ENCODE data around the gene EML4. TPM values are rescaled to one million over a fixed set of nuclear protein-coding genes. Genes with fewer than 3 reads are reported as not detected.
A peak's percentile ranks its signal among the peaks of the same experiment; 100 is the strongest.

Gene EML4
- total and polyA plus RNA-seq, 9 donors = 26.0 to 36.9 (median 29.0) TPM

DNA sequence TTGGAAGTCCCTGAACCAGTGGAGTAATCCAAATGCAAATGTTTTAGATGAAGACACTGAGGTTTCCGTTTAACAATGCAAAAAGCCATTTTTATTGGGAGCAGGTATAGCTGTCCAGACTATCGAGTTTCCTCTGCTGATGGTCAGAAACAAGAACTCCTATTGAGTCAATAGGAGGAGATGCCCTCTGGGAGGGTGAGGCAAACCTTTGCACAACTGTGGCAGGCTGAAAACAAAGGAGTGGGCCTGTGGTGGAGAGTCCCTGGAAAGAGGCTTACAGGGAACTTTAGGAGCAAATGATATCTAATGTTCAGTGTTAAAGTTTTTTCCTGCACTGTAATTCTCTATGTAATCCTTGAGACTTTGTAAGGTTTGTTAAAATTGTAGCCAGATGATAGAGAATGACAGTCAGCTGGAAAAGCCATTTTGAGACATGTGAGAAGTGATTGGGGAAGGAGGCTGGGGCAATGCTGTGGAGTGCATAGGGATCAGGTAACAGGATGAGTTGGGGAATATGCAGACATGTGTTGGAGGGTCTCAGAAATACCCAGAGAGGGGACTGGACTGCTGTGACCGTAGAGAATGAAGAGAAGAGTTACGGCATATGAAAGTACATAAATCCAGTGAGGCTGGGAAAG lies 15.1 kb upstream of the EML4 start:
- 29% methylated on average over 2 of the region's 4 CpGs for WGBS (ENCODE audit: insufficient coverage)
- Histone ChIP-seq H3K36me3 (ENCODE audit: control insufficient read depth, insufficient read depth, low read length) (no peaks in the 10 kb centered on the region), H3K4me1 (ENCODE audit: control insufficient read depth, insufficient read depth, low read length) (peaks cover 3% of the 10 kb centered on the region), H3K9me3 (replicated peaks; ENCODE audit: control insufficient read depth, low read depth, low read length) (no peaks in the 10 kb centered on the region), H3K4me3 (ENCODE audit: low read length) (no peak overlapping the region), H3K27ac (ENCODE audit: low read length) (no peak overlapping the region), H3K27me3 (ENCODE audit: control insufficient read depth, insufficient read depth, low read length) (no peaks in the 10 kb centered on the region)
- DNase-seq = no peak

DNA sequence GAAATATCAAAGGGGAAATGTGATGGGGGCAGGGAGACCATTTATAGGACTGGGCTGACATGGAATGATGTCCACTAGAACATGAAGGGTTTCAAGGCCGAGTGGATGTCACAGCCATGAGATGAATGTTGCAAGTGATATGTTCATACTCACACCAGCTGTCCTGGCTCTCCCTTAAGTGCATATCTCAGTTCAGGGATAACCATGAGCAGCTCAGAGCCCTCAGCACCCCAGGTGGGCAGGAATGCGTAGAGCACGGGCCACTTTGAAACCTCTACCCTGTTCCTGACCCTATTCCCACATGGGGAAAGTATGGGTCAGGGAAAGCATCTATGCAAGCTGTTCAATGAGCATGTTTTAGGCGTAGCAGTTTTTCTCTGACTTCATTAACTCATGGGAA lies 12.4 kb upstream of the EML4 start:
- no peaks in the 10 kb centered on the region for H3K36me3 ChIP-seq (ENCODE audit: control insufficient read depth, insufficient read depth, low read length)
- no CpG with 5 or more reads among the region's 4 CpGs for WGBS (ENCODE audit: insufficient coverage)
- peaks cover 3% of the 10 kb centered on the region for H3K4me1 ChIP-seq (ENCODE audit: control insufficient read depth, insufficient read depth, low read length)
- H3K27ac ChIP-seq (ENCODE audit: low read length) = no peak overlapping the region
- no peaks in the 10 kb centered on the region for H3K27me3 ChIP-seq (ENCODE audit: control insufficient read depth, insufficient read depth, low read length)
- no peaks in the 10 kb centered on the region for H3K9me3 ChIP-seq (replicated peaks; ENCODE audit: control insufficient read depth, low read depth, low read length)
- peak; percentile 32 for DNase-seq
- no peak overlapping the region for H3K4me3 ChIP-seq (ENCODE audit: low read length)

DNA sequence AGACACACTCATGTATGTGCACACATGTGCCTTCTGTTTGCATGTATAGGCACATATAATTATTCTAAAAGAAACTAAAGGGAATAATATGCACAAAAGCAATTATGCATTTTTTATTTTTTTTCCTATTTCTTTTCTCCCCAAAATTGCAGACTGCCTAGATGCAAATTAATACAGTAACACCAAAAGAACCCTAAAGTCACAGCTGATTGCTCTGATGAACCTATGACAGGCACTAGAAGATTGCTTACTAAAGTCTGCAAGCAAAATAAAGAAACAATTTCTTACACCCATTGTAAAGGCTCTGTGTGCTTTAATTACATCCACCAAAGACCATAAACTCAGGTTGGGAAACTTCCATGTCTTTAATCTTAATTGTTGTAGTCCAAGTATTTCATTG lies 7.7 kb upstream of the EML4 start:
- H3K27me3 ChIP-seq (ENCODE audit: control insufficient read depth, insufficient read depth, low read length) = peaks cover 2% of the 10 kb centered on the region
- H3K4me3 ChIP-seq (ENCODE audit: low read length) = no peak overlapping the region
- no peak for DNase-seq
- H3K27ac ChIP-seq (ENCODE audit: low read length) = no peak overlapping the region
- H3K9me3 ChIP-seq (replicated peaks; ENCODE audit: control insufficient read depth, low read depth, low read length) = no peaks in the 10 kb centered on the region
- H3K4me1 ChIP-seq (ENCODE audit: control insufficient read depth, insufficient read depth, low read length) = no peaks in the 10 kb centered on the region
- H3K36me3 ChIP-seq (ENCODE audit: control insufficient read depth, insufficient read depth, low read length) = no peaks in the 10 kb centered on the region

DNA sequence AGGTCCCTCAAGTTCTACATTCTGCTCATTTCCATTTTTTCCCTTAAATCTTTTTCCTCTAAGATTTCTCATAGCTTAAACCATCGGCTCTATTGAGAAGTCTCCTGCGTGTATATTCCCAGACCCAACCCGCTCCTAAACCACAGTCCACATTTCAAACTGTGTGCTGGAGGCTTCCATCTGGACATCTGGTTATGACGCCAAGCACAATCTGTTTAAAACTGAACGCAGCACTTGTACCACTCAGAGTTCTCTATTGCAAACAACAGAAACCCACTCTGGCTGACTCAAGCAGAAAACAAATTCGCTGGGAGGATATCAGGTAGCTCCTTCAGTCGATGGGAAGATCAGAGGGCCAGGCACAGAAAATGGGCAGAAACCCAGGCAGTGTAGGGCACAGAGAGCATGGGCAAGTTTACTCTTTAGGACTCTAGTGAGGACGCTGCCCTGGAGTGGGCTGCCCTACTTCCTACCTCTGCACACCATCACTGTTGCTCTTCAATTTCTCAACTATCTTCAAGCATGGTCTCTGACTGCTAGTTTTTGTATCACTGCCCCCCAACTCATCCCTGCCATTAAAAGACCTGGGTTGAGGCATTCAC lies 5.6 kb upstream of the EML4 start:
- Histone ChIP-seq H3K27ac (ENCODE audit: low read length) (no peak overlapping the region), H3K27me3 (ENCODE audit: control insufficient read depth, insufficient read depth, low read length) (peaks cover 2% of the 10 kb centered on the region), H3K4me1 (ENCODE audit: control insufficient read depth, insufficient read depth, low read length) (no peaks in the 10 kb centered on the region), H3K4me3 (ENCODE audit: low read length) (no peak overlapping the region), H3K36me3 (ENCODE audit: control insufficient read depth, insufficient read depth, low read length) (no peaks in the 10 kb centered on the region), H3K9me3 (replicated peaks; ENCODE audit: control insufficient read depth, low read depth, low read length) (no peaks in the 10 kb centered on the region)
- DNase-seq = peak; percentile 37
- 45% methylated on average over 6 of the region's 8 CpGs for WGBS (ENCODE audit: insufficient coverage)

DNA sequence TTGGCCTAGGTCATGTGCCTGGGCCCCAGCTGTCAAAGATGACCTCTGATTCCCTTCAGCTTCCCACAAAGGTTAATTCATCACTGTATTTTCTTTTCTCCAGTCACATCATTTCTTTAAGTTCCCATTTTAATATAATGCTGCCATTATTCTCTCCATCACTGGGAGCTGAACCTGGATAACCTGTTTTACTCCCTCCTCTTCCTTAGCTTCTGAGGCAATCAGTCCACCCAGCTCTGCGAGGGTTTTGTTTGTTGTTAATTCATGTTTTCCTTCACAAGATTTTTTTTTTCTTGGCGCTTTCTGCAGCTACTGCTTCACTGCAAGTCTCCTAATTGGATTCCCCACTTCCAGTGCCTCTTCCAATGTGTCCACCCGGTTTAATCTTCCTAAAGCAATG lies 5.1 kb upstream of the EML4 start:
- H3K36me3 ChIP-seq (ENCODE audit: control insufficient read depth, insufficient read depth, low read length) = no peaks in the 10 kb centered on the region
- H3K27me3 ChIP-seq (ENCODE audit: control insufficient read depth, insufficient read depth, low read length) = peaks cover 2% of the 10 kb centered on the region
- no peak for DNase-seq
- H3K27ac ChIP-seq (ENCODE audit: low read length) = no peak overlapping the region
- peaks cover 4% of the 10 kb centered on the region for H3K4me1 ChIP-seq (ENCODE audit: control insufficient read depth, insufficient read depth, low read length)
- H3K9me3 ChIP-seq (replicated peaks; ENCODE audit: control insufficient read depth, low read depth, low read length) = no peaks in the 10 kb centered on the region
- 80% methylated on average over 2 of the region's 3 CpGs for WGBS (ENCODE audit: insufficient coverage)
- H3K4me3 ChIP-seq (ENCODE audit: low read length) = no peak overlapping the region

DNA sequence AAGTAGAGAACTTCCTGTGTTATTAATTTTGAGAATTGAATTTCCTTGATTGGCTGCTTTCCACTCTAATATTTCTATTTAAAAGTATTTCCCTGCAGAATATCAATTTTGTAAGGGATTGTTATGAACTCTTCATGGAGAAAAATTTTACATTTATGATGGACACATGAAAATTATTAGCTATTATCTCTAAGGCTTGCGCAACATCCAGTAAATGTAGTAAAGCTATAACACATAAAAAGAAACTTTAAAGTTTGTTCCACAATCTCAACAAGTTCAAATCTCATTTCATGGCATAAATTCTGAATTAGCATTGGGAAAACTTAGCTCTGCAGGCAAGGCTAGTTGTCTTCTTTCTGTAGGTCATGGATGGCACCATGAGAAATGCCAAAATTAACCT lies 4.2 kb upstream of the EML4 start:
- Histone ChIP-seq H3K27ac (ENCODE audit: low read length) (no peak overlapping the region), H3K4me1 (ENCODE audit: control insufficient read depth, insufficient read depth, low read length) (peaks cover 4% of the 10 kb centered on the region), H3K9me3 (replicated peaks; ENCODE audit: control insufficient read depth, low read depth, low read length) (no peaks in the 10 kb centered on the region), H3K36me3 (ENCODE audit: control insufficient read depth, insufficient read depth, low read length) (no peaks in the 10 kb centered on the region), H3K4me3 (ENCODE audit: low read length) (no peak overlapping the region), H3K27me3 (ENCODE audit: control insufficient read depth, insufficient read depth, low read length) (peaks cover 2% of the 10 kb centered on the region)
- no peak for DNase-seq
- WGBS (ENCODE audit: insufficient coverage) = no CpG with 5 or more reads among the region's 1 CpG

DNA sequence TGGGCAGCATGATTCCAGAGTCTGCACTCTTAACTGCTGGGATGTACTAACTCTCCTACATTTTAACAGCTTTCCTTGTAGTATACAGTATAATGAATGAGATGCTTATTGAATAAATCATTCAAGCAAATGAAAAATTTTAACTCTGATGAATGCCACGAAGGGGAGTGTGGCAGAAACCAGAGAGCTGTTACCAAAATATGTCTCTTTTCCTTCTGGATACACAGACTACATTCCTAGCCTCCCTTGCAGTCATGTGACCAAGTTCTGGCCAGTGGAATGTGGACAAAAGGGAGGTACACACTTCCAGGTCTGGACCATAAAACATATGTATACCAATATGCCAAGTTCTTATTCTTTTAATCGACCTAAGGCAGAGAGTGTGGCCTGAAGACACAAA lies 1.7 kb upstream of the EML4 start:
- H3K4me3 ChIP-seq (ENCODE audit: low read length) = no peak overlapping the region
- no CpG with 5 or more reads among the region's 2 CpGs for WGBS (ENCODE audit: insufficient coverage)
- H3K36me3 ChIP-seq (ENCODE audit: control insufficient read depth, insufficient read depth, low read length) = no peaks in the 10 kb centered on the region
- peaks cover 2% of the 10 kb centered on the region for H3K27me3 ChIP-seq (ENCODE audit: control insufficient read depth, insufficient read depth, low read length)
- H3K9me3 ChIP-seq (replicated peaks; ENCODE audit: control insufficient read depth, low read depth, low read length) = no peaks in the 10 kb centered on the region
- H3K4me1 ChIP-seq (ENCODE audit: control insufficient read depth, insufficient read depth, low read length) = peaks cover 6% of the 10 kb centered on the region
- no peak overlapping the region for H3K27ac ChIP-seq (ENCODE audit: low read length)
- peak; percentile 17 for DNase-seq

DNA sequence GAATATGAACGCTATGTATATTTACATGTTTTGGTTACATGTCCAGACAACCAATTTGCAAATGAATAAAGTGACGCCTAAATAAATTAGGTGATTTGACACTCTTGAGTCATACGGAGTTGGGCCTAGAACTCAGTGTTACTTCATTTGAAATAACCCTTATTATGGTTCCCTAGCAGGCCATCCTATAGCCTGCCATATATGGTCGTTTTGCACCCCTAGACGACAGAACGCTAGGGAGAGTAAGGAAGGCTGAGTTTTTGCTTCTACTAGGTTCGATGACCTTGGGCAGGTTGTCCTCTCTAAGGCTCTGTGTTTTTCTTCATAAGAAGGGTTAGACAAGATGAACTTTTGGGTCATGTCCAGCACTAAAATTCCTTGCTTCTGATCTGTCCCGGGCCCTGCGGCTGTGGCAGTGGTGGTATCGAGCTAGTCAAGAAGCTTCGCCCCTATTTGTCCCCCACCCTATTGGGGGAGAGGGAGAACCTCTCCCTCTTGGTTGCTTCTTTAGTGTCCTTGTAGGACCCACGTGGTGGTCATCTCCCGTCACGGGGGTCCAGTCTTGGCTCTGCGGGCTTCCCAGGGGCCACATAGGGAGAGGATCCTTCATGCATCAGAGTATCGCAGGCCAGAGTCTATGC lies 574 bp upstream of the EML4 start:
- peak overlapping the region; percentile 23 for H3K4me3 ChIP-seq (ENCODE audit: low read length)
- H3K4me1 ChIP-seq (ENCODE audit: control insufficient read depth, insufficient read depth, low read length) = peaks cover 6% of the 10 kb centered on the region
- 100% methylated on average over 1 of the region's 16 CpGs for WGBS (ENCODE audit: insufficient coverage)
- peaks cover 2% of the 10 kb centered on the region for H3K27me3 ChIP-seq (ENCODE audit: control insufficient read depth, insufficient read depth, low read length)
- DNase-seq = no peak
- H3K9me3 ChIP-seq (replicated peaks; ENCODE audit: control insufficient read depth, low read depth, low read length) = no peaks in the 10 kb centered on the region
- H3K36me3 ChIP-seq (ENCODE audit: control insufficient read depth, insufficient read depth, low read length) = no peaks in the 10 kb centered on the region
- H3K27ac ChIP-seq (ENCODE audit: low read length) = peak overlapping the region; percentile 30

DNA sequence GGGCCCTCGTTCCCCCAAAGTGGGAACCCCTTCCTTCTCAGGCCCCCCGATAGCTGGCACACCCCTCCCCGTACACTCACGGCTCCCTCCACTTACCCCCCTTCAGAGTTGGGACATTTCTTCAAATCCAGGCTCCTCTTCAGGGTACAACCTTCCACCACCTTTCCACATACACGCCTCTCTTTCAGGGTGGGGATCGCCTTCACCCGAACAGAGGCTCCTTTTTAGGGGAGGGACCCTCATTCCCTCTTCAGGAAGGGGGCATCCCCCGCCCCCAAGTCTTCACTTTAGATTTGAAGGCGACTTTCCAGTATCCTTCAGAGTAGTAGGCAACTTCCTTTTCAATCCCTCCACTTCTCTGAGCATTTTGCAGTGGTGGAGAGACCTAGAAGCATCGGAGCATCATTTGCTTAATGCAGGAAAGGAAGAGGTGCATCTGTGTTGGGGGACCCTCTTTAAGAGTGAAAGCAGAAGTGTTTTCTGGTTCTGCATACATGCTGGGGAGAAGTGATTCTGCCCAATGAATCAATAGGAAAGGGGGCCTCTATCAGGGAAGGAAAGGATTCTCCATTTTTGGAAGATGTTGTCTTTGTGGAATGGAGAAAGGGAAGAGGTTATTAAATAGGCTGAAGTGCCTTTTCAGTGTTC lies 845 bp downstream of the EML4 start:
- peak; percentile 39 for DNase-seq
- Histone ChIP-seq H3K9me3 (replicated peaks; ENCODE audit: control insufficient read depth, low read depth, low read length) (no peaks in the 10 kb centered on the region), H3K36me3 (ENCODE audit: control insufficient read depth, insufficient read depth, low read length) (no peaks in the 10 kb centered on the region), H3K27me3 (ENCODE audit: control insufficient read depth, insufficient read depth, low read length) (no peaks in the 10 kb centered on the region), H3K27ac (ENCODE audit: low read length) (peak overlapping the region; percentile 90), H3K4me1 (ENCODE audit: control insufficient read depth, insufficient read depth, low read length) (peaks cover 6% of the 10 kb centered on the region), H3K4me3 (ENCODE audit: low read length) (peak overlapping the region; percentile 87)
- WGBS (ENCODE audit: insufficient coverage) = 0% methylated on average over 8 of the region's 10 CpGs

DNA sequence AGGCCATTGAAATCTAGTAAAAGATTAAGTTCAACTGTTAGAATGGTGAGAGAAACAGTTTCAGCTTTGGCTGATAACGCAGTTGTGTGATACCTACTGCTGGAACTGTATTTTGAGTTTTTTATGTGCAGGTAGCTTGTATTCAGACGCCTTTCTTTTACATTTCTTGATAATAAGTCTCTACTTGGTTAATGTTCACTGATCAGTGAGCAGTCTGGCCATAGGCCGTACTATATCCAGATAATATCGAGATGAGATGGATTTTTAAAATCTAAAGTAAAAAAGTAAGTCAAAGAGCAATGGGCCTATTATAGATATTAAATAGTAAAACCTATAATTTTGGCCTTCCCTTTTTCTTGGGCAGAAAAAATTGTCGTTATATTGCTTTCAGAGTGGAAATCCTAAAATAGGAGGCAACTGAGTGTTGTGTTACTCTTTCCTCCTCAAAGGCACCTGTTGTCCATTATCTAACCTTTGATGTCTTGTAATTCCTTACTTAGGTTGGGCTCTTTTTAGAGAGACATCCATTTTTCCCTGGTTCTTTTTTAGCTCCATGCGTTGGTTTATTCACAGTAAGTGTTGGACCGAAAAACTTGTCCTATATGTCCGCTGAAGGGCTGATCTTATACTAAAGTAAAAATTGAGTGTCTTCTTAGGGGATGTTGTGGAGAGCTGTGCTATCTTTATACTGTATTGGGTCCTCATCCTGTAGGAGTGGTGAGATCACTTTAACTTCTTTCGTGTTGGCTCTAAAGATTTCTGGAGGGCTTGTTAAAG lies 1.7 kb downstream of the EML4 start:
- peaks cover 6% of the 10 kb centered on the region for H3K4me1 ChIP-seq (ENCODE audit: control insufficient read depth, insufficient read depth, low read length)
- WGBS (ENCODE audit: insufficient coverage) = no CpG with 5 or more reads among the region's 9 CpGs
- H3K27me3 ChIP-seq (ENCODE audit: control insufficient read depth, insufficient read depth, low read length) = no peaks in the 10 kb centered on the region
- peak; percentile 9 for DNase-seq
- H3K27ac ChIP-seq (ENCODE audit: low read length) = peak overlapping the region; percentile 90
- H3K9me3 ChIP-seq (replicated peaks; ENCODE audit: control insufficient read depth, low read depth, low read length) = no peaks in the 10 kb centered on the region
- peak overlapping the region; percentile 87 for H3K4me3 ChIP-seq (ENCODE audit: low read length)
- H3K36me3 ChIP-seq (ENCODE audit: control insufficient read depth, insufficient read depth, low read length) = no peaks in the 10 kb centered on the region

All from muscle of leg (tissue), 11 donors.